IMR-90 (cell line): ENCODE measurements around the gene CCNE1. TPM values are rescaled to one million over a fixed set of nuclear protein-coding genes. Genes with fewer than 3 reads are reported as not detected.
"Not testable (repeated sequence)": the region's sequence is repeated elsewhere in the genome, so short reads cannot be mapped to it uniquely, and the experiment has no call there.

Source experiments
- ATAC-seq: fragments of 200-7000 bp; cut with Tn5 transposase; 2 replicates; pipeline ENCODE4 v1.9.1; 2020; ENCODE audit warnings: low read depth, mild to moderate bottlenecking, moderate library complexity
- BruUV-seq: library from RNA; stranded (reverse); fragments of 400-500 nt; replicated peaks from 2 replicates; lab custom pipeline; 2021; lab: Mats Ljungman, UMichigan
- CTCF ChIA-PET: fragments of 300-600 bp; formaldehyde crosslinking; extraction: SDS; loops from one replicate; lab custom pipeline; 2021; ENCODE audit warnings: antibody characterized with exemption; lab: Yijun Ruan, JAX
- POLR2A ChIA-PET: fragments of 300-600 bp; sonication (Branson Sonifier 250); formaldehyde crosslinking; loops from one replicate; lab custom pipeline; 2022; ENCODE audit warnings: antibody characterized with exemption; ENCODE audit not compliant: unreplicated experiment; lab: Charles Lee
- DNase-seq: peaks from one replicate; pipeline ENCODE4 v3.0.0; 2013
- H2AFZ ChIP-seq: replicated peaks from 2 replicates; pipeline ENCODE3; 2013; ENCODE audit warnings: low read length, mild to moderate bottlenecking; ENCODE audit not compliant: poor library complexity
- H2AK5ac ChIP-seq: 2 replicates; pipeline ENCODE4 v1.6.1; 2013; ENCODE audit warnings: low read depth, low read length, inconsistent platforms
- H2AK9ac ChIP-seq: replicated peaks from 2 replicates; pipeline ENCODE3; 2013; ENCODE audit warnings: mild to moderate bottlenecking, low read depth, low read length, moderate library complexity; ENCODE audit not compliant: poor library complexity
- H2BK120ac ChIP-seq: 2 replicates; pipeline ENCODE4 v1.6.1; 2013; ENCODE audit warnings: low read depth, low read length, inconsistent platforms
- H2BK15ac ChIP-seq: 3 replicates; pipeline ENCODE4 v1.6.1; 2013; ENCODE audit warnings: low read depth, low read length, inconsistent platforms
- H2BK20ac ChIP-seq: 2 replicates; pipeline ENCODE4 v1.6.1; 2013; ENCODE audit warnings: low read depth, mild to moderate bottlenecking, inconsistent platforms, low read length, moderate library complexity
- H2BK5ac ChIP-seq: 2 replicates; pipeline ENCODE4 v1.6.1; 2013; ENCODE audit warnings: mild to moderate bottlenecking, low read depth, low read length, inconsistent platforms; ENCODE audit not compliant: poor library complexity, severe bottlenecking
- H3K14ac ChIP-seq: replicated peaks from 2 replicates; pipeline ENCODE4 v1.6.1; 2013; ENCODE audit warnings: low read depth, low read length, inconsistent platforms
- H3K18ac ChIP-seq: 2 replicates; pipeline ENCODE4 v1.6.1; 2013; ENCODE audit warnings: low read depth, low read length, control low read depth
- H3K23ac ChIP-seq: 2 replicates; pipeline ENCODE4 v1.6.1; 2013; ENCODE audit warnings: low read depth, low read length, inconsistent platforms
- H3K27ac ChIP-seq: 2 replicates; pipeline ENCODE4 v1.5.1; 2013; ENCODE audit warnings: mild to moderate bottlenecking, control low read depth, low read length; ENCODE audit not compliant: insufficient read depth
- H3K27me3 ChIP-seq: 2 replicates; pipeline ENCODE4 v1.6.1; 2013; ENCODE audit warnings: low read length; ENCODE audit not compliant: control insufficient read depth, insufficient read depth
- H3K36me3 ChIP-seq: 2 replicates; pipeline ENCODE4 v1.6.1; 2013; ENCODE audit warnings: low read length, mixed read lengths; ENCODE audit not compliant: control insufficient read depth, insufficient read depth
- H3K4ac ChIP-seq: 2 replicates; pipeline ENCODE4 v1.6.1; 2013; ENCODE audit warnings: low read depth, low read length, inconsistent platforms
- H3K4me1 ChIP-seq: 2 replicates; pipeline ENCODE4 v1.6.1; 2013; ENCODE audit warnings: low read length, mixed read lengths; ENCODE audit not compliant: control insufficient read depth, insufficient read depth
- H3K4me2 ChIP-seq: 2 replicates; pipeline ENCODE4 v1.6.1; 2013; ENCODE audit warnings: low read depth, mild to moderate bottlenecking, control low read depth, low read length, moderate library complexity
- H3K4me3 ChIP-seq: 2 replicates; pipeline ENCODE4 v1.5.1; 2013; ENCODE audit warnings: low read depth, mild to moderate bottlenecking, control low read depth, low read length, moderate library complexity; ENCODE audit not compliant: insufficient read depth
- H3K56ac ChIP-seq: 2 replicates; pipeline ENCODE4 v1.6.1; 2013; ENCODE audit warnings: low read length, inconsistent platforms; ENCODE audit not compliant: insufficient read depth; ENCODE audit errors: extremely low read depth
- H3K79me1 ChIP-seq, 2 experiments: 2 replicates each; pipeline ENCODE4 v1.6.1; 2013; ENCODE audit warnings: low read length in 2 of 2, inconsistent platforms in 1 of 2, low read depth in 1 of 2
- H3K9ac ChIP-seq: 2 replicates; pipeline ENCODE4 v1.6.1; 2013; ENCODE audit warnings: low read depth, low read length, control low read depth
- H3K9me1 ChIP-seq: 2 replicates; pipeline ENCODE4 v1.6.1; 2013; ENCODE audit warnings: low read length, inconsistent platforms; ENCODE audit not compliant: insufficient read depth
- H3K9me3 ChIP-seq: 2 replicates; pipeline ENCODE4 v1.6.1; 2013; ENCODE audit warnings: low read length; ENCODE audit not compliant: control insufficient read depth, insufficient read depth
- H4K20me1 ChIP-seq: 2 replicates; pipeline ENCODE4 v1.6.1; 2013; ENCODE audit warnings: low read length, inconsistent platforms; ENCODE audit not compliant: insufficient read depth
- H4K5ac ChIP-seq: 2 replicates; pipeline ENCODE4 v1.6.1; 2013; ENCODE audit warnings: mild to moderate bottlenecking, low read depth, low read length, control low read depth
- H4K8ac ChIP-seq, 2 experiments: 2 replicates each; pipeline ENCODE4 v1.6.1; 2013; ENCODE audit warnings: low read depth in 2 of 2, low read length in 2 of 2, control low read depth in 1 of 2, inconsistent platforms in 1 of 2
- H4K91ac ChIP-seq: 2 replicates; pipeline ENCODE4 v1.6.1; 2013; ENCODE audit warnings: low read depth, low read length, inconsistent platforms; ENCODE audit not compliant: insufficient read depth
- BHLHE40 ChIP-seq: fragments of 150-350 bp; IDR thresholded peaks from 2 replicates; pipeline ENCODE4 v1.6.1; 2016; ENCODE audit warnings: mild to moderate bottlenecking, low read depth, low read length
- CHD1 ChIP-seq: IDR thresholded peaks from 2 replicates; pipeline ENCODE4 v1.6.1; 2012; ENCODE audit warnings: low read depth, low read length, improper control_type of control experiment
- MXI1 ChIP-seq: IDR thresholded peaks from 2 replicates; pipeline ENCODE4 v1.6.1; 2012; ENCODE audit warnings: low read depth, mild to moderate bottlenecking, low read length, moderate library complexity, borderline replicate concordance
- NFE2L2 ChIP-seq: fragments of 150-350 bp; IDR thresholded peaks from 2 replicates; pipeline ENCODE4 v1.6.1; 2016; ENCODE audit warnings: low read depth, mild to moderate bottlenecking, low read length
- POLR2A ChIP-seq: IDR thresholded peaks from 2 replicates; pipeline ENCODE4 v1.6.1; 2012; ENCODE audit warnings: mild to moderate bottlenecking, low read depth, low read length
- RAD21 ChIP-seq: IDR thresholded peaks from 2 replicates; pipeline ENCODE4 v1.6.1; 2012; ENCODE audit warnings: low read length, improper control_type of control experiment
- RCOR1 ChIP-seq: IDR thresholded peaks from 2 replicates; pipeline ENCODE4 v1.6.1; 2012; ENCODE audit warnings: mild to moderate bottlenecking, low read length, improper control_type of control experiment; ENCODE audit not compliant: insufficient replicate concordance
- RFX5 ChIP-seq: IDR thresholded peaks from 2 replicates; pipeline ENCODE4 v1.8.0; 2012; ENCODE audit warnings: low read depth, mild to moderate bottlenecking, low read length, moderate library complexity
- SMC3 ChIP-seq: fragments of 150-350 bp; IDR thresholded peaks from 2 replicates; pipeline ENCODE4 v1.6.1; 2016; ENCODE audit warnings: low read depth, mild to moderate bottlenecking, antibody characterized with exemption, low read length, moderate library complexity
- WGBS, 2 experiments: methylation state at CpG; one replicate each; pipeline versions ENCODE4 v1.1.5 to v1.1.7; 2013; ENCODE audit warnings: missing lambda C conversion rate in 2 of 2; ENCODE audit not compliant: insufficient read length in 1 of 2; ENCODE audit errors: extremely low coverage in 2 of 2; 5-methylcytosine and 5-hydroxymethylcytosine counted together
- dilution Hi-C: fragments of 300-500 bp; cut with HindIII; formaldehyde crosslinking; loops from one replicate; pipeline ENCODE4 v1.14.3; 2018; ENCODE audit warnings: low sequenced_read_pairs; ENCODE audit not compliant: unreplicated experiment
- in situ Hi-C: fragments of 300-500 bp; cut with MboI; formaldehyde crosslinking; loops from 3 replicates; pipeline ENCODE4 v1.14.3; 2019; ENCODE audit warnings: low sequenced_read_pairs, inconsistent platforms, mixed read lengths
- intact Hi-C: fragments of 100-400 bp; cut with micrococcal nuclease; formaldehyde crosslinking; loops from 2 replicates; pipeline ENCODE4 v1.10.0; 2022
- polyA plus RNA-seq, 3 experiments: library from polyadenylated mRNA; depleted of rRNA; stranded (reverse); fragments of >200 nt; gene quantifications; 2 replicates each; pipeline ENCODE4 v1.2.3, GENCODE V29; 2012; ENCODE audit warnings: low replicate concordance in 1 of 3
- total RNA-seq: library from RNA; depleted of rRNA; stranded (reverse); fragments of >200 nt; gene quantifications from 2 replicates; pipeline ENCODE4 v1.2.3, GENCODE V29; 2012

The CCNE1 gene
- total and polyA plus RNA-seq, 2 of the 4 experiments (the other 2 are of a cell fraction) = 6.8 to 7.0 TPM

DNA sequence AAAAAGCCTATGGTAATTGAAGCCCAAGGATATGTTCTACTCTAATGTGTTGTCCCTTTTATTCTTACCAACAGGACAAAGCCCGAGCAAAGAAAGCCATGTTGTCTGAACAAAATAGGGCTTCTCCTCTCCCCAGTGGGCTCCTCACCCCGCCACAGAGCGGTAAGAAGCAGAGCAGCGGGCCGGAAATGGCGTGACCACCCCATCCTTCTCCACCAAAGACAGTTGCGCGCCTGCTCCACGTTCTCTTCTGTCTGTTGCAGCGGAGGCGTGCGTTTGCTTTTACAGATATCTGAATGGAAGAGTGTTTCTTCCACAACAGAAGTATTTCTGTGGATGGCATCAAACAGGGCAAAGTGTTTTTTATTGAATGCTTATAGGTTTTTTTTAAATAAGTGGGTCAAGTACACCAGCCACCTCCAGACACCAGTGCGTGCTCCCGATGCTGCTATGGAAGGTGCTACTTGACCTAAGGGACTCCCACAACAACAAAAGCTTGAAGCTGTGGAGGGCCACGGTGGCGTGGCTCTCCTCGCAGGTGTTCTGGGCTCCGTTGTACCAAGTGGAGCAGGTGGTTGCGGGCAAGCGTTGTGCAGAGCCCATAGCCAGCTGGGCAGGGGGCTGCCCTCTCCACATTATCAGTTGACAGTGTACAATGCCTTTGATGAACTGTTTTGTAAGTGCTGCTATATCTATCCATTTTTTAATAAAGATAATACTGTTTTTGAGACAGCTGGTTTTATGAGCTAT, 12.0 kb downstream of the CCNE1 start:
- dilution Hi-C loops = no loop called here
- Histone ChIP-seq H3K56ac (no peak overlapping the region), H3K27ac (no peak overlapping the region), H3K9me3 (no peaks in the 10 kb centered on the region), H3K79me1 (no peaks in the 10 kb centered on the region), H2BK15ac (no peak overlapping the region), H3K14ac (no peak overlapping the region), H4K20me1 (no peaks in the 10 kb centered on the region), H4K8ac (no peak overlapping the region), H2BK20ac (no peak overlapping the region), H3K9me1 (peaks cover 3% of the 10 kb centered on the region; the same call in 1 of the 2 replicates), H2BK120ac (no peak overlapping the region), H3K4ac (no peak overlapping the region), H2BK5ac (no peak overlapping the region), H3K4me1 (no peaks in the 10 kb centered on the region), H3K4me2 (no peak overlapping the region), H2AK5ac (no peak overlapping the region), H3K9ac (no peak overlapping the region), H2AK9ac (no peak overlapping the region), H4K91ac (no peak overlapping the region), H3K27me3 (no peaks in the 10 kb centered on the region), H3K4me3 (no peak overlapping the region), H4K5ac (no peak overlapping the region), H3K36me3 (peaks cover 18% of the 10 kb centered on the region), H2AFZ (no peak overlapping the region), H3K18ac (no peak overlapping the region), H3K23ac (no peak overlapping the region)
- in situ Hi-C loops = no loop called here
- intact Hi-C loops = no loop called here
- POLR2A ChIA-PET = interaction anchor here (0.7 kb wide), 1 partner anchor 161 kb away, joined by 11 read pairs; no protein-coding TSS in a partner anchor
- CTCF ChIA-PET = no interaction called here
- BruUV-seq = no TSS peak
- 100% methylated on average over 2 of the region's 20 CpGs; no CpG with 5 or more reads in 1 of the 2 experiments for WGBS, 2 experiments
- ATAC-seq (no peak), DNase-seq (no peak)
- no peak for TF ChIP-seq SMC3
- no peak for TF ChIP-seq NFE2L2
- TF ChIP-seq POLR2A = no peak
- no peak for TF ChIP-seq MXI1
- no peak for TF ChIP-seq BHLHE40
- no peak for TF ChIP-seq RCOR1
- TF ChIP-seq RFX5 = no peak
- TF ChIP-seq CHD1 = no peak
- TF ChIP-seq RAD21 = no peak

- H2BK20ac ChIP-seq, H3K9ac ChIP-seq, POLR2A ChIA-PET, H3K27me3 ChIP-seq, H3K9me1 ChIP-seq, H3K18ac ChIP-seq, H4K20me1 ChIP-seq, CTCF ChIA-PET, H2AK9ac ChIP-seq, H2AFZ ChIP-seq, H3K23ac ChIP-seq, H2AK5ac ChIP-seq, H3K56ac ChIP-seq, ATAC-seq, in situ Hi-C loops, H3K14ac ChIP-seq, BruUV-seq, H4K8ac ChIP-seq, intact Hi-C loops, H3K4me3 ChIP-seq, H3K4ac ChIP-seq, dilution Hi-C loops, DNase-seq, H3K27ac ChIP-seq, H4K5ac ChIP-seq, H2BK5ac ChIP-seq, H3K4me2 ChIP-seq, H3K9me3 ChIP-seq, H4K91ac ChIP-seq, H2BK120ac ChIP-seq, H3K4me1 ChIP-seq, H2BK15ac ChIP-seq, H3K79me1 ChIP-seq: not testable (repeated sequence)
- H3K36me3 ChIP-seq = peaks cover 13% of the 10 kb centered on the region
- 87% methylated on average over 3 of the region's 8 CpGs; no CpG with 5 or more reads in 1 of the 2 experiments for WGBS, 2 experiments
Measured at GRCh38 chr19:29825263-29825662, 13.5 kb downstream of the CCNE1 start.
